ENCODE results near the gene PRDX1.
A peak's percentile ranks its signal among the peaks of the same experiment; 100 is the strongest.
"Not testable (repeated sequence)": the region's sequence is repeated elsewhere in the genome, so short reads cannot be mapped to it uniquely, and the experiment has no call there.

Gene PRDX1

GRCh38 chr1:45522324-45523104, 830 bp upstream of the PRDX1 start:
- Mint-ChIP-seq H3K27me3 (ENCODE audit: low read depth) (peaks cover 8% of the 10 kb centered on the region), H3K4me3 (peak overlapping the region; percentile 98), H3K27ac (peak overlapping the region; percentile 93), H3K9me3 (no peaks in the 10 kb centered on the region), H3K36me3 (ENCODE audit: low read depth) (peaks cover 17% of the 10 kb centered on the region), H3K4me1 (ENCODE audit: low read depth) (peaks cover 32% of the 10 kb centered on the region)
- DNase-seq (ENCODE audit: low spot score), result no peak

DNA sequence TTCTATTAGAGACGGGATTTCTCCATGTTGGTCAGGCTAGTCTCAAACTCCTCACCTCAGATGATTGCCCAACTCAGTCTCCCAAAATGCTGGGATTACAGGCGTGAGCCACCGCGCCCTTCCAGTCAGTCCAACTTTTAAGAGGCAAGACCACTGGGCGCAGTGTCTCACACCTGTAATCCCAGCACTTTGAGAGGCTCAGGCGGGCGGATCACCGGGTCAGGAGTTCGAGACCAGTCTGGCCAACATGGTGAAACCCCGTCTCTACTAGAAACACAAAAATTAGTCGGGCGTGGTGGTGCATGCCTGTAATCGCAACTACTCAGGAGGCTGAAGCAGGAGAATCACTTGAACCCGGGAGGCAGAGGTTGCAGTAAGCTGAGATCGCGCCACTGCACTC, 1.9 kb downstream of the PRDX1 start:
- H3K27ac Mint-ChIP-seq; DNase-seq (ENCODE audit: low spot score); H3K9me3 Mint-ChIP-seq; H3K27me3 Mint-ChIP-seq (ENCODE audit: low read depth): not testable (repeated sequence)
- Mint-ChIP-seq H3K4me3 (peak overlapping the region; percentile 98), H3K36me3 (ENCODE audit: low read depth) (peaks cover 38% of the 10 kb centered on the region), H3K4me1 (ENCODE audit: low read depth) (peaks cover 33% of the 10 kb centered on the region)

GRCh38 chr1:45518910-45519309, 2.8 kb downstream of the PRDX1 start:
- H3K4me1 Mint-ChIP-seq (ENCODE audit: low read depth), result peaks cover 33% of the 10 kb centered on the region
- DNase-seq (ENCODE audit: low spot score), result no peak
- H3K9me3 Mint-ChIP-seq, result no peaks in the 10 kb centered on the region
- peak overlapping the region; percentile 45 for H3K27ac Mint-ChIP-seq
- peaks cover 46% of the 10 kb centered on the region for H3K36me3 Mint-ChIP-seq (ENCODE audit: low read depth)
- no peaks in the 10 kb centered on the region for H3K27me3 Mint-ChIP-seq (ENCODE audit: low read depth)
- peak overlapping the region; percentile 98 for H3K4me3 Mint-ChIP-seq

- DNase-seq (ENCODE audit: low spot score); H3K27me3 Mint-ChIP-seq (ENCODE audit: low read depth); H3K9me3 Mint-ChIP-seq; H3K27ac Mint-ChIP-seq: not testable (repeated sequence)
- Mint-ChIP-seq H3K4me1 (ENCODE audit: low read depth) (peaks cover 31% of the 10 kb centered on the region), H3K4me3 (peak overlapping the region; percentile 98), H3K36me3 (ENCODE audit: low read depth) (peaks cover 51% of the 10 kb centered on the region)
Observed at GRCh38 chr1:45518366-45518765, 3.3 kb downstream of the PRDX1 start.

- no peaks in the 10 kb centered on the region for H3K27me3 Mint-ChIP-seq (ENCODE audit: low read depth)
- DNase-seq (ENCODE audit: low spot score), result no peak
- peaks cover 24% of the 10 kb centered on the region for H3K4me1 Mint-ChIP-seq (ENCODE audit: low read depth)
- no peak overlapping the region for H3K4me3 Mint-ChIP-seq
- no peaks in the 10 kb centered on the region for H3K9me3 Mint-ChIP-seq
- H3K27ac Mint-ChIP-seq, result no peak overlapping the region
- peaks cover 57% of the 10 kb centered on the region for H3K36me3 Mint-ChIP-seq (ENCODE audit: low read depth)
Observed at GRCh38 chr1:45516465-45516864, 5.2 kb downstream of the PRDX1 start.

GRCh38 chr1:45516036-45516435, 5.6 kb downstream of the PRDX1 start:
- peaks cover 59% of the 10 kb centered on the region for H3K36me3 Mint-ChIP-seq (ENCODE audit: low read depth)
- no peak overlapping the region for H3K27ac Mint-ChIP-seq
- no peak for DNase-seq (ENCODE audit: low spot score)
- peaks cover 24% of the 10 kb centered on the region for H3K4me1 Mint-ChIP-seq (ENCODE audit: low read depth)
- no peaks in the 10 kb centered on the region for H3K9me3 Mint-ChIP-seq
- H3K4me3 Mint-ChIP-seq, result no peak overlapping the region
- no peaks in the 10 kb centered on the region for H3K27me3 Mint-ChIP-seq (ENCODE audit: low read depth)

- H3K9me3 Mint-ChIP-seq; H3K27me3 Mint-ChIP-seq (ENCODE audit: low read depth); H3K27ac Mint-ChIP-seq; DNase-seq (ENCODE audit: low spot score); H3K4me3 Mint-ChIP-seq: not testable (repeated sequence)
- Mint-ChIP-seq H3K4me1 (ENCODE audit: low read depth) (peaks cover 15% of the 10 kb centered on the region), H3K36me3 (ENCODE audit: low read depth) (peaks cover 68% of the 10 kb centered on the region)
Observed at GRCh38 chr1:45513532-45514260, 8.0 kb downstream of the PRDX1 start.

DNA sequence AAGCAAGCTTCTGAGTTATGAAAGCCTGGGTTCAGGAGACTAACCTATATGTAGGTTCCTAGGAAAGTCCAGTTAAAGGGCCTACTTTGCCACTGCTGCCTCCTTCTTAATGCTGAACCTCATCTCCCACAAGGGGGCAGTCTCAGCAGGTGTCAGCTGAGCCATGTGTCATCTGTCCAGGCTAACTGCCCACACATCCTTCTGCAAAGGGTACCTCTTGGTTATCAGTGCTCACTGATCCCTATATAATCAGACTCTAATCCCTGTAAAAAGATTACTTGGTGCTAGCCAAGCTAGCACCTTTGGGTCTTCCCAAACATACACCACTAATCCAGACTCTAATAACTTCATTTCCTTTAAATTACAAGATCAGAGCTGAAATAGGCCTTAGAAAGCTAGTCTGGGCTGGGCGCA, 9.0 kb downstream of the PRDX1 start:
- Mint-ChIP-seq H3K9me3 (no peaks in the 10 kb centered on the region), H3K4me3 (no peak overlapping the region), H3K4me1 (ENCODE audit: low read depth) (peaks cover 12% of the 10 kb centered on the region), H3K36me3 (ENCODE audit: low read depth) (peaks cover 68% of the 10 kb centered on the region), H3K27me3 (ENCODE audit: low read depth) (no peaks in the 10 kb centered on the region), H3K27ac (no peak overlapping the region)
- peak; percentile 60 for DNase-seq (ENCODE audit: low spot score)

DNA sequence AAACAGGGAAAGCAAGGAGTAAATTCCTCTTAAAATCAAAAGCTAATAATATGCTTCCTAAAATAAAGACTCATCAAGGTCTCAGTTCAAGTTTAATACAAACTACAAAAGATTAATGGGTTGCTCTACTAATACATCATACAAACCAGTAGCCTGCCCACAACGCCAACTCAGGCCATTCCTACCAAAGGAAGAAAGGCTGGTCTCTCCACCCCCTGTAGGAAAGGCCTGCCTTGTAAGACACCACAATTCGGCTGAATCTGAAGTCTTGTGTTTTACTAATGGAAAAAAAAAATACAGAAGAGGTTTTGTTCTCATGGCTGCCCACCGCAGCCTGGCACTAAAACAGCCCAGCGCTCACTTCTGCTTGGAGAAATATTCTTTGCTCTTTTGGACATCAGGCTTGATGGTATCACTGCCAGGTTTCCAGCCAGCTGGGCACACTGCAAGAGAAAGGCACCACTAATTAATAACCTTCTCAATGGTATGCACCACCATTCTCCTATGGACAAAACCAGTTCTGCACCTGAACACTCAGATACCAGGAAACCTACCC, 10.6 kb downstream of the PRDX1 start:
- no peaks in the 10 kb centered on the region for H3K27me3 Mint-ChIP-seq (ENCODE audit: low read depth)
- no peak overlapping the region for H3K4me3 Mint-ChIP-seq
- peaks cover 56% of the 10 kb centered on the region for H3K36me3 Mint-ChIP-seq (ENCODE audit: low read depth)
- no peak for DNase-seq (ENCODE audit: low spot score)
- H3K4me1 Mint-ChIP-seq (ENCODE audit: low read depth), result peaks cover 8% of the 10 kb centered on the region
- no peak overlapping the region for H3K27ac Mint-ChIP-seq
- H3K9me3 Mint-ChIP-seq, result no peaks in the 10 kb centered on the region

DNA sequence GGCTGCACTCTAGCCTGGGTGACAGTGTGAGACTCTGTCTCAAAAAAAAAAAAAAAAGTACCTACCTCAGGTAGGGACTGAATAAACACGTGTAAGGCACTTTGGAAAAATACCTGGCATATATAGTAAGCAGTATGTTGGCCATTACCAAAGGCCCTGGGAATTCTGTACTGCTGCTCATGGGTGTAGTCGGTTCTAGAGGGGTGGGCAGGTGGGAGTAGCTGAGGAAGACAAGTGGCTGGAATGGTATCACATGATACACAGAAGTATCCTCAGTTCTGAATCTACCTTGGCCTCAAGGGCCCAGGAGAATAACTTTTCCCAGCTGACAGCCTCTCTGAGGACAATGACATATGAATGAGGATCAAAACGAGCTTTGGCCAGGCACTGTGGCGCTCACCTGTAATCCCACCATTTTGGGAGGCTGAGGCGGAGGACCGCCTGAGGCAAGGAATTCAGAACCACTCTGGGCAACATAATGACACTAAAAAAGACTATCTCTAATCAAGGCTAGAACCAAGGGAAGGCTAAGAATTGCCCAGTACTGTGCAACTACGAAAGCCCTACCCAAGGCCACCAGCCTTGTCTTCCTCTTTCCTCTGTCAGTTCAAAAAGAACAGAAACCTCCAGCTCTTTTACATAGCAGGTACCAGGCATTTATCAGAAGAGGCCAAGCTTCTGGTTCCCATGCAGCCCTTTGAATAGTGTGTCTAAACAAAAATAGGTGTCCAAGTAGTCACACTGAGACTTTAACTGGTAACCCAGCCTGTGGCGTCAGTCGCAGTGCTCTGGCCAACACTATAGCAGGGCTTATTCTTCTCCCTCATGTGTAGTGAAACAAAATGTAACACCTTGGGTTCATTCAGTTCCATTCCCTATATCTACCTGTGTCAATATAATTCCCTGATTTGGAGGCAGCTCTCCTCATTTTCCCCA, 11.4 kb downstream of the PRDX1 start:
- DNase-seq (ENCODE audit: low spot score), result no peak
- peaks cover 51% of the 10 kb centered on the region for H3K36me3 Mint-ChIP-seq (ENCODE audit: low read depth)
- H3K27ac Mint-ChIP-seq, result no peak overlapping the region
- H3K4me1 Mint-ChIP-seq (ENCODE audit: low read depth), result peaks cover 6% of the 10 kb centered on the region
- H3K9me3 Mint-ChIP-seq, result no peaks in the 10 kb centered on the region
- H3K27me3 Mint-ChIP-seq (ENCODE audit: low read depth), result no peaks in the 10 kb centered on the region
- no peak overlapping the region for H3K4me3 Mint-ChIP-seq

DNA sequence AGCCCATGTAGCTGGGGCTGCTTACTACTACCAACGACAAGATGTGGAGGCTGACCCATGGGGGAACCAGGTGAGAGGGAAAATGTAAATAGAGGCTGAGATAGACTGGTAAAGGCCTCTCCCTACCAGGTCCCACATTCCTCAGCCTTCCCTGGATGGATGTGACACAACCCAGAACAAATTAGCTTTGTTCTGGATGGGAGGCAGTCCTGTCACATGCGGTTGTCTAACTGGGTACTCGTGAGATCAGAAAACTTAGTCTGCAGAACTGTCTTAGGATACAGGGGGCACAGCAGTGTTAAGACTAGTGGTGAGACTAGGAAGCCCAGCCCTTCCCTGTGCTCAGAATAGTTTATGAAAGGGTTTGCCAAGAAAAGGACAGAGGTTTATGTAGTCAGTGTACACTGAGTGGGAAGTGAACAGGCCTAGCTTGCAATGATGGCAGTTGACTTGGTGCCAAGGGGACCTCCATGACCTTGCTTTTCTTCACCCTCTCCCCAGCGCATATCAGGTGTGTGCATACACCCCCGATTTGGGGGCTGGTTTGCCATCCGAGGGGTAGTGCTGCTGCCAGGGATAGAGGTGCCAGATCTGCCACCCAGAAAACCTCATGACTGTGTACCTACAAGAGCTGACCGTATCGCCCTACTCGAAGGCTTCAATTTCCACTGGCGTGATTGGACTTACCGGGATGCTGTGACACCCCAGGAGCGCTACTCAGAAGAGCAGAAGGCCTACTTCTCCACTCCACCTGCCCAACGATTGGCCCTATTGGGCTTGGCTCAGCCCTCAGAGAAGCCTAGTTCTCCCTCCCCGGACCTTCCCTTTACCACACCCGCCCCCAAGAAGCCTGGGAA, 13.2 kb downstream of the PRDX1 start:
- Mint-ChIP-seq H3K9me3 (no peaks in the 10 kb centered on the region), H3K36me3 (ENCODE audit: low read depth) (peaks cover 35% of the 10 kb centered on the region), H3K27me3 (ENCODE audit: low read depth) (no peaks in the 10 kb centered on the region), H3K27ac (peak overlapping the region; percentile 20), H3K4me3 (no peak overlapping the region), H3K4me1 (ENCODE audit: low read depth) (peaks cover 6% of the 10 kb centered on the region)
- DNase-seq (ENCODE audit: low spot score), result no peak

DNA sequence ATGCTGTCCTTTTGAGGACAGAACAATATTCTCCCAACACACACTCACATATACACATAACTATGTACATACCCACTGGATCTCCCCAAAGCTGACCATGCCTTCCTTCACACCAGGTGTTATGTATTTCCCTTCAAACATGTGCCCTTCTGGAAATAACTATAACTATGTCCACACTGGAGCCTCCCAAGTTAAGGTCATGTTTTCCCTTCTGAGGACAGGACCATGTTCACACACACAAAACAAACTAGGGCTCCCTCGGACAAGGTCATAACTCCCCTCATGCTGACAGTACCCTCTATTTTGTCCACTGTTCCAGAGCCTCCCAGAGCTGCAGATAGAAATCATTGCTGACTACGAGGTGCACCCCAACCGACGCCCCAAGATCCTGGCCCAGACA, 13.8 kb downstream of the PRDX1 start:
- Mint-ChIP-seq H3K36me3 (ENCODE audit: low read depth) (peaks cover 33% of the 10 kb centered on the region), H3K27ac (peak overlapping the region; percentile 2), H3K4me3 (no peak overlapping the region), H3K4me1 (ENCODE audit: low read depth) (peaks cover 4% of the 10 kb centered on the region), H3K9me3 (no peaks in the 10 kb centered on the region), H3K27me3 (ENCODE audit: low read depth) (no peaks in the 10 kb centered on the region)
- no peak for DNase-seq (ENCODE audit: low spot score)

- Mint-ChIP-seq H3K27ac (no peak overlapping the region), H3K27me3 (ENCODE audit: low read depth) (no peaks in the 10 kb centered on the region)
Observed at GRCh38 chr1:45507195-45507594, 14.5 kb downstream of the PRDX1 start.

More at GRCh38 chr1:45507195-45507594, 14.5 kb downstream of the PRDX1 start:
- peaks cover 2% of the 10 kb centered on the region for H3K4me1 Mint-ChIP-seq (ENCODE audit: low read depth)
- no peak overlapping the region for H3K4me3 Mint-ChIP-seq
- H3K36me3 Mint-ChIP-seq (ENCODE audit: low read depth), result peaks cover 29% of the 10 kb centered on the region
- H3K9me3 Mint-ChIP-seq, result no peaks in the 10 kb centered on the region
- DNase-seq (ENCODE audit: low spot score), result no peak

Data from T-helper 2 cell treated with Interferon-gamma antibody and Interleukin-4, amounts not matched to agents 5 μg/mL and 100 μg/mL, for 36 hours (primary cell).